SU-DHL-6 (cell line): Measurements from ENCODE around the gene MMP8.

ENCODE experiments used
- H2AFZ ChIP-seq: fragments of 200-600 bp; sonication (generic); 2 replicates; pipeline ENCODE4 v1.6.1; 2014; ENCODE audit warnings: low read depth, mild to moderate bottlenecking, moderate library complexity, mixed read lengths, antibody characterized with exemption, low read length; ENCODE audit not compliant: severe bottlenecking
- H3F3A ChIP-seq: fragments of 200-600 bp; shearing (Covaris generic); 2 replicates; pipeline ENCODE4 v1.6.0; 2016; ENCODE audit warnings: antibody characterized with exemption, mild to moderate bottlenecking; ENCODE audit not compliant: insufficient read depth
- H3K27ac ChIP-seq: fragments of 200-600 bp; sonication (generic); 2 replicates; pipeline ENCODE4 v1.5.1; 2016; ENCODE audit warnings: low read depth, mild to moderate bottlenecking, low read length, moderate library complexity, mixed read lengths
- H3K27me3 ChIP-seq: fragments of 200-600 bp; sonication (generic), shearing (Covaris generic); 2 replicates; pipeline ENCODE4 v1.6.0; 2014; ENCODE audit warnings: mild to moderate bottlenecking, low read length
- H3K36me3 ChIP-seq: fragments of 200-600 bp; sonication (generic); 2 replicates; pipeline ENCODE4 v1.6.1; 2014; ENCODE audit warnings: mild to moderate bottlenecking, low read length, mixed read lengths
- H3K4me2 ChIP-seq: fragments of 300-600, 200-600 bp; shearing (Covaris generic), sonication (generic); 2 replicates; pipeline ENCODE4 v1.6.0; 2014; ENCODE audit warnings: low read length, low read depth, mild to moderate bottlenecking; ENCODE audit not compliant: poor library complexity, severe bottlenecking
- H3K4me3 ChIP-seq: fragments of 200-600 bp; sonication (generic); 2 replicates; pipeline ENCODE4 v1.5.1; 2014; ENCODE audit warnings: antibody characterized with exemption, low read length, mild to moderate bottlenecking, mixed read lengths; ENCODE audit not compliant: insufficient read depth, poor library complexity, severe bottlenecking
- H3K79me2 ChIP-seq: fragments of 200-600 bp; sonication (generic); 2 replicates; pipeline ENCODE4 v1.6.1; 2014; ENCODE audit warnings: mild to moderate bottlenecking, low read length, moderate library complexity; ENCODE audit not compliant: insufficient read depth
- H3K9ac ChIP-seq: fragments of 200-600 bp; sonication (generic); 2 replicates; pipeline ENCODE4 v1.7.0; 2014; ENCODE audit warnings: mild to moderate bottlenecking, low read length
- H3K9me2 ChIP-seq: fragments of 200-600 bp; sonication (generic); replicated peaks from 2 replicates; pipeline ENCODE4 v1.6.1; 2014; ENCODE audit warnings: low read length; ENCODE audit not compliant: insufficient read depth
- H3K9me3 ChIP-seq: fragments of 200-600 bp; sonication (generic); 2 replicates; pipeline ENCODE4 v1.6.1; 2014; ENCODE audit warnings: low read length, mixed read lengths; ENCODE audit not compliant: insufficient read depth
- H4K20me1 ChIP-seq: fragments of 200-600 bp; sonication (generic); 2 replicates; pipeline ENCODE4 v1.6.1; 2014; ENCODE audit warnings: low read depth, mild to moderate bottlenecking, antibody characterized with exemption, low read length, moderate library complexity, mixed read lengths
- EZH2phosphoT487 ChIP-seq: fragments of 200-600 bp; sonication (generic), shearing (Covaris generic); conservative IDR thresholded peaks from 2 replicates; pipeline ENCODE4 v1.6.1; 2018; ENCODE audit warnings: mild to moderate bottlenecking, antibody characterized with exemption, low read length, moderate library complexity, mixed read lengths
- TF ChIP-seq, protein P1 (sequence below): fragments of 200-600 bp; sonication (generic); IDR thresholded peaks from one replicate; pipeline ENCODE4 v1.5.1; 2017; ENCODE audit warnings: antibody characterized with exemption, mild to moderate bottlenecking, low read length, moderate library complexity; ENCODE audit not compliant: insufficient read depth, poor library complexity, severe bottlenecking

Gene MMP8

DNA sequence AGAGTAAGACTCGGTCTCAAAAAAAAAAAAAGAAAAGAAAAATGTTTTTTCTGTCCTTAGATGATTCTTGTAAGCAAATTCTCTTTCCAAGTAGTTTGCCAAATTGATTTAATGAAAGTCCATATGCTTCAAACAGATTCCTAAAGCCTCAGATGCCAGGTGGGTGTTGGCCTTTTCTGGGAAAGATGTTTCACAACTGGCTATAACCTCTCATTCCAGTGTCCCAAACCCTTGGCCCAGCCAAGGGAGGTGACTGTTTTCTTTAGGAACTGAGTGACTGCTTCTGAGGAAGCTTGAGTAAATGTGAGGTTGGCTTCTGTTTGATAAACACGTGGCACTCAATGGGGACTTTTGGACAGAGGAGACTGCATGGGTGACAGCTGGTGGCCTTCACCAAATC lies 46.7 kb downstream of the MMP8 start:
- TF ChIP-seq EZH2phosphoT487, result no peak
- TF ChIP-seq, protein P1, sequence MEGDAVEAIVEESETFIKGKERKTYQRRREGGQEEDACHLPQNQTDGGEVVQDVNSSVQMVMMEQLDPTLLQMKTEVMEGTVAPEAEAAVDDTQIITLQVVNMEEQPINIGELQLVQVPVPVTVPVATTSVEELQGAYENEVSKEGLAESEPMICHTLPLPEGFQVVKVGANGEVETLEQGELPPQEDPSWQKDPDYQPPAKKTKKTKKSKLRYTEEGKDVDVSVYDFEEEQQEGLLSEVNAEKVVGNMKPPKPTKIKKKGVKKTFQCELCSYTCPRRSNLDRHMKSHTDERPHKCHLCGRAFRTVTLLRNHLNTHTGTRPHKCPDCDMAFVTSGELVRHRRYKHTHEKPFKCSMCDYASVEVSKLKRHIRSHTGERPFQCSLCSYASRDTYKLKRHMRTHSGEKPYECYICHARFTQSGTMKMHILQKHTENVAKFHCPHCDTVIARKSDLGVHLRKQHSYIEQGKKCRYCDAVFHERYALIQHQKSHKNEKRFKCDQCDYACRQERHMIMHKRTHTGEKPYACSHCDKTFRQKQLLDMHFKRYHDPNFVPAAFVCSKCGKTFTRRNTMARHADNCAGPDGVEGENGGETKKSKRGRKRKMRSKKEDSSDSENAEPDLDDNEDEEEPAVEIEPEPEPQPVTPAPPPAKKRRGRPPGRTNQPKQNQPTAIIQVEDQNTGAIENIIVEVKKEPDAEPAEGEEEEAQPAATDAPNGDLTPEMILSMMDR, result no peak
- no peaks in the 10 kb centered on the region for H4K20me1 ChIP-seq
- H3K27me3 ChIP-seq, result no peaks in the 10 kb centered on the region
- H3K4me2 ChIP-seq, result no peak overlapping the region
- no peaks in the 10 kb centered on the region for H3K9me3 ChIP-seq
- no peak overlapping the region for H2AFZ ChIP-seq
- H3F3A ChIP-seq, result no peaks in the 10 kb centered on the region
- no peaks in the 10 kb centered on the region for H3K36me3 ChIP-seq
- H3K27ac ChIP-seq, result no peak overlapping the region
- H3K9me2 ChIP-seq, result no peaks in the 10 kb centered on the region
- H3K9ac ChIP-seq, result no peak overlapping the region
- H3K4me3 ChIP-seq, result no peak overlapping the region
- H3K79me2 ChIP-seq, result no peaks in the 10 kb centered on the region

DNA sequence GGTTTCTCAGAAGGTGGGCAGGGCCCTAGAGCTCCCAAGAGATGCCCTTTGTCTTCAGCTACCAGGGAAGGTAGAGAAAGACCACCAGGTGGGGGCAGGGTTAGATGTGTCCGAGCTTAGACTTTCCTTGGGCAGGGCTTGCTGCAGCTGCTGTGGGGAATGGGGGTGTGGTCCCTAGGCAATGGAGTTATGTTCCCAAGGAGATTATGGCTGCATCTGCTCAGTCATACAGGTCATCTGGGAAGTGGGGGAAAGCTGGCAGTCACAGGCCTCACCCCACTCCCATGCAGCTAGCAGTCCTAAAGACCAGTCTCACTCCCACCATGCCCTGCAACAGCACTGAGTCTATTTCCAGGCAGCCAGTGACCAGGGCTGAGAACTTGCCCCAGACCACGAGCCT lies 48.7 kb downstream of the MMP8 start:
- H3K9me2 ChIP-seq, result no peaks in the 10 kb centered on the region
- H2AFZ ChIP-seq, result no peak overlapping the region
- no peak overlapping the region for H3K4me2 ChIP-seq
- TF ChIP-seq EZH2phosphoT487, result no peak
- TF ChIP-seq, protein P1, result no peak
- no peaks in the 10 kb centered on the region for H3K79me2 ChIP-seq
- H3K36me3 ChIP-seq, result no peaks in the 10 kb centered on the region
- no peaks in the 10 kb centered on the region for H3K9me3 ChIP-seq
- H4K20me1 ChIP-seq, result no peaks in the 10 kb centered on the region
- H3K4me3 ChIP-seq, result no peak overlapping the region
- H3K27ac ChIP-seq, result no peak overlapping the region
- no peaks in the 10 kb centered on the region for H3K27me3 ChIP-seq
- H3F3A ChIP-seq, result no peaks in the 10 kb centered on the region
- no peak overlapping the region for H3K9ac ChIP-seq

DNA sequence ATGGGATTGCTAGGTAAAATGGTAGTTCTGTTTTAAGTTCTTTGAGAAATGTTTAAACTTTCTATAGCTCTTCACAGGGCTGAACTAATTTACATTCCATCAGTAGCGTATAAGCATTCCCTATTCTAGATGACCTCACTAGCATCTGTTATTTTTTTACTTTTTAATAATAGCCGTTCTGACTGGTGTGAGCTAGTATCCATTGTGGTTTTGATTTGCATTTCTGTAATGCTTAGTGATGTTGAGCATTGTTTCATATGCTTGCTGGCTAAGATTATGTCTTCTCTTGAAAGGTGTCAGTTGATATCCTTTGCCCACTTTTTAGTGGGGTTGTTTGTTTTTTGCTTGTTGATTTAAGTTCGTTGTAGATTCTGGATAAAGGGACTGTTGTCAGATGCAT lies 55.1 kb downstream of the MMP8 start:
- no peak overlapping the region for H2AFZ ChIP-seq
- no peak overlapping the region for H3K27ac ChIP-seq
- H4K20me1 ChIP-seq, result no peaks in the 10 kb centered on the region
- H3K36me3 ChIP-seq, result no peaks in the 10 kb centered on the region
- no peak overlapping the region for H3K4me3 ChIP-seq
- no peak overlapping the region for H3K4me2 ChIP-seq
- H3K9me2 ChIP-seq, result no peaks in the 10 kb centered on the region
- TF ChIP-seq EZH2phosphoT487, result no peak
- TF ChIP-seq, protein P1, result no peak
- H3F3A ChIP-seq, result peaks cover 2% of the 10 kb centered on the region; the same call in 1 of the 2 replicates
- H3K27me3 ChIP-seq, result no peaks in the 10 kb centered on the region
- H3K9me3 ChIP-seq, result no peaks in the 10 kb centered on the region
- no peak overlapping the region for H3K9ac ChIP-seq
- H3K79me2 ChIP-seq, result no peaks in the 10 kb centered on the region
